Ascending aorta (tissue), 2 donors: Measurements from ENCODE around the gene FTHL17. TPM values are rescaled to one million over a fixed set of nuclear protein-coding genes. Genes with fewer than 3 reads are reported as not detected.

Experiments used
- DNase-seq, 2 donors: peaks; one replicate each; pipeline ENCODE4 v3.0.0-alpha.2; 2019; ENCODE audit warnings: low spot score in 2 of 2
- H3K27ac ChIP-seq, 2 donors: fragments of 200-600 bp; sonication (generic); one replicate each; pipeline ENCODE4 v1.5.1; 2016 to 2017; ENCODE audit warnings: mild to moderate bottlenecking in 1 of 2
- H3K27me3 ChIP-seq: fragments of 200-600 bp; sonication (generic); one replicate; pipeline ENCODE4 v1.5.1; 2017
- H3K36me3 ChIP-seq, 2 donors: fragments of 200-600 bp; sonication (generic); one replicate each; pipeline ENCODE4 v1.5.1; 2016
- H3K4me1 ChIP-seq, 2 donors: fragments of 200-600 bp; sonication (generic); one replicate each; pipeline ENCODE4 v1.5.1; 2016 to 2017; ENCODE audit warnings: mild to moderate bottlenecking in 1 of 2
- H3K4me3 ChIP-seq, 2 donors: fragments of 200-600 bp; sonication (generic); one replicate each; pipeline ENCODE4 v1.5.1; 2016 to 2017; ENCODE audit warnings: mild to moderate bottlenecking in 1 of 2
- H3K9me3 ChIP-seq, 2 donors: fragments of 200-600 bp; sonication (generic); one replicate each; pipeline ENCODE4 v1.5.1; 2016
- intact Hi-C: fragments of 100-400 bp; cut with DNase I; formaldehyde crosslinking; loops from one replicate; pipeline ENCODE4 v1.15.1; 2023
- total RNA-seq: library from RNA; depleted of rRNA; stranded (reverse); fragments of >200 nt; gene quantifications from one replicate; pipeline ENCODE4 v1.1.0, GENCODE V29; 2016
- TF ChIP-seq, protein P1 (sequence below), 3 experiments: fragments of 200-600 bp in 2 of 3; fragments of 450-650 bp in 1 of 3; sonication (generic) in 2 of 3; IDR thresholded peaks; one replicate each; pipeline ENCODE4 v1.5.1; 2016 to 2019; ENCODE audit warnings: antibody characterized with exemption in 3 of 3, mild to moderate bottlenecking in 1 of 3, moderate library complexity in 1 of 3

The FTHL17 gene
- total RNA-seq, 1 donor from 2014 or later, result not detected

DNA sequence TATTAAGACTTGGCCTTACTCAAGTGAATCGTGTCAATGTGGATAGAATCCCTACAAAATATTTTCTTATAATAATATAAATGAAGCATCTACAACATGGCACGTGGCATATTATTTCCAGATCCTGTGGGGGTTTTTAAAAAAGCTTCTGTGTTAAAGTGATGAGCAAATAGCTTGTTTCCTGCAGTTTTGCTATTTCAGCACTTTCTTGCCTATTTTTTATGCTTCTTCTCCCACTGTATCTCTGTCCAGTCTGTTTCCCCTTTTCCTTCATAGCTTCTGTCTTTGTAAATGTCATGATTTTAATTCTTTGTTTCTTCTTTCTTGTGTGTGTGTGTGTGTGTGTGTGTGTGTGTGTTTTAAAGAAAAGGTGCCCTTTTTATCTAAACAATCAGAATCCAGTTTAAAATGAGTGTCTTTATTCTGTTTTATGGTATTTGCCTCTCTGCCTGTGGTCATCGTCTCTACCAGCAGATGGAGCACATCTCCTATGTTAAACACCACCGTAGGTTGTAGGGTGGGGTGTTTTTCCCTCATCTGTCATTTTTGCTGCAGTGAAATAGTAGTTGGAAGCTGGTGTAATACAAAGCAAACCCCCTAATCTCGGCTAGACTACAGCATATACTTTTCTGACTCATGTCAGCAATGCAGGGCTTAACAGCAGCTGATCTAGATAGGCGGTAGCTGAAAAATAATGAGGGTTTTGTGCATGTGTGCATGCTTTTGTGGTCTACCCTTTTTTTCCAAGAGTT, 33.1 kb downstream of the FTHL17 start:
- TF ChIP-seq, protein P1, sequence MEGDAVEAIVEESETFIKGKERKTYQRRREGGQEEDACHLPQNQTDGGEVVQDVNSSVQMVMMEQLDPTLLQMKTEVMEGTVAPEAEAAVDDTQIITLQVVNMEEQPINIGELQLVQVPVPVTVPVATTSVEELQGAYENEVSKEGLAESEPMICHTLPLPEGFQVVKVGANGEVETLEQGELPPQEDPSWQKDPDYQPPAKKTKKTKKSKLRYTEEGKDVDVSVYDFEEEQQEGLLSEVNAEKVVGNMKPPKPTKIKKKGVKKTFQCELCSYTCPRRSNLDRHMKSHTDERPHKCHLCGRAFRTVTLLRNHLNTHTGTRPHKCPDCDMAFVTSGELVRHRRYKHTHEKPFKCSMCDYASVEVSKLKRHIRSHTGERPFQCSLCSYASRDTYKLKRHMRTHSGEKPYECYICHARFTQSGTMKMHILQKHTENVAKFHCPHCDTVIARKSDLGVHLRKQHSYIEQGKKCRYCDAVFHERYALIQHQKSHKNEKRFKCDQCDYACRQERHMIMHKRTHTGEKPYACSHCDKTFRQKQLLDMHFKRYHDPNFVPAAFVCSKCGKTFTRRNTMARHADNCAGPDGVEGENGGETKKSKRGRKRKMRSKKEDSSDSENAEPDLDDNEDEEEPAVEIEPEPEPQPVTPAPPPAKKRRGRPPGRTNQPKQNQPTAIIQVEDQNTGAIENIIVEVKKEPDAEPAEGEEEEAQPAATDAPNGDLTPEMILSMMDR (IDR thresholded peaks at IDR 0.05), result peak; percentile 19 to 54 (median 46)
- Histone ChIP-seq H3K27ac (no peak overlapping the region), H3K4me3 (no peak overlapping the region), H3K4me1 (no peaks in the 10 kb centered on the region), H3K36me3 (no peaks in the 10 kb centered on the region), H3K9me3 (no peaks in the 10 kb centered on the region), H3K27me3 (no peaks in the 10 kb centered on the region)
- intact Hi-C loops, result loop anchor here (2.0 kb wide), 1 partner anchor 620 kb away; no protein-coding TSS in a partner anchor
- DNase-seq, result no peak

DNA sequence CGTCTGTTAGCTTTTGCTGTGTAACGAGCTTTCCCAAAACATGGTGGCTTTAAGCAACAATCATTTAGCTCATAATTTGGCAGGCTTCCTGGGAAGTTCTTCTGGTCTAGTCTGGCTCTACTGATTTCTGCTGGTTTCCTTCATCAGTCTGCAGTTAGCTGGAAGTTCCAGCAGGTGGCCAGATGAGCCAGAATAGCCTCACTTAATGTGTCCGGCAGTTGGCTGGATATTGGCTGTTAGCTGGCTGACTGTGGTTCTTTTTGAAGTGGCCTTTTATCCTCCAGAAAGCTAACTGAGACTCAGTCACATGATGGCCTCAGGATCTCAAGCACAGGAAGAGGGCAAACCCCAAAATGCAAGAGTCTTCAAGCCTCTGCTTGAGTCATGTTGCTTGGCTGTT, 34.9 kb downstream of the FTHL17 start:
- H3K36me3 ChIP-seq, result no peaks in the 10 kb centered on the region
- H3K9me3 ChIP-seq, result no peaks in the 10 kb centered on the region
- TF ChIP-seq, protein P1 (IDR thresholded peaks at IDR 0.05), result peak; percentile 29 to 59 (median 48)
- intact Hi-C loops, result no loop called here
- no peak for DNase-seq
- H3K27ac ChIP-seq, result no peak overlapping the region
- no peaks in the 10 kb centered on the region for H3K27me3 ChIP-seq
- H3K4me3 ChIP-seq, result no peak overlapping the region
- no peaks in the 10 kb centered on the region for H3K4me1 ChIP-seq

DNA sequence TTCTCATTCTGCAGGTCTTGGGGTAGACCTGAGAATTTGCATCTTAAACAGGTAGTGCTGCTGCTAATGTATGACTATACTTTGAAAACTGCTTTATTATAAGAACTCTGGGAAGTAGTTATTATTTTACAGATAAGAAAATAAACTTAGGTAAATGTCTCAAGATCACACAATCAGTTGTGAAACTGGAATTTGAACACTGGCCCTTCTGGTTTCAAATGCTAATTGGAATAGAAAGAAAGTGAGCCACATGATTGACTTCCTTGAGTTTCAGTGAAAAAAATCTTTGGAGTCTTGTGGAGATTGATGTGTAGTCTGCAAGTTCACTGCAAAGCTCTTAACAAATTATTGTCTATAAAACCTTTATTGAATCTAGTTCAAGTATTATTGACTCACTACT, 44.5 kb downstream of the FTHL17 start:
- DNase-seq, result no peak

DNA sequence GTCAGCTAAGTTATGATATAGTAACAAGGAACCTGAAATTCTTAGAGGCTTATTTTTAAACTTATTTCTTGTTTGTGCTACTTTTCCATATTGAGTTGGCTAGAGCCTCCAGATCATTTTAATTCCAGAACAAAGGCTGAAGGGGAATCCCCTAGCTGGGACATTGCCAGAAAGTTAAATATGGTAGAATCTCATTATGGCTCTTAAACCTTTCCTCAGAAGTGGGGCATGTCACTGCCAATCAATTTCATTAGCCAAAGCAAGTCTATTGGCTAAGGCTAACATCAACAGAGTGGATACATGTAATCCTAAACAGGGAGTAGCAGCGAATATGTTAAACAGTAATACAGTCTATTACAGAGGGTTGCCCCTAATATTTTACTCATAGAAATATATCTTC, 47.0 kb downstream of the FTHL17 start:
- no peaks in the 10 kb centered on the region for H3K4me1 ChIP-seq
- intact Hi-C loops, result no loop called here
- no peaks in the 10 kb centered on the region for H3K27me3 ChIP-seq
- H3K27ac ChIP-seq, result no peak overlapping the region
- TF ChIP-seq, protein P1 (IDR thresholded peaks at IDR 0.05), result no peak
- H3K36me3 ChIP-seq, result no peaks in the 10 kb centered on the region
- no peak overlapping the region for H3K4me3 ChIP-seq
- DNase-seq, result no peak
- H3K9me3 ChIP-seq, result no peaks in the 10 kb centered on the region

More for the DNA sequence above, 44.5 kb downstream of the FTHL17 start:
- H3K4me3 ChIP-seq, result no peak overlapping the region
- H3K27ac ChIP-seq, result no peak overlapping the region
- TF ChIP-seq, protein P1 (IDR thresholded peaks at IDR 0.05), result no peak
- no peaks in the 10 kb centered on the region for H3K9me3 ChIP-seq
- no peaks in the 10 kb centered on the region for H3K4me1 ChIP-seq
- intact Hi-C loops, result no loop called here
- no peaks in the 10 kb centered on the region for H3K36me3 ChIP-seq
- no peaks in the 10 kb centered on the region for H3K27me3 ChIP-seq

DNA sequence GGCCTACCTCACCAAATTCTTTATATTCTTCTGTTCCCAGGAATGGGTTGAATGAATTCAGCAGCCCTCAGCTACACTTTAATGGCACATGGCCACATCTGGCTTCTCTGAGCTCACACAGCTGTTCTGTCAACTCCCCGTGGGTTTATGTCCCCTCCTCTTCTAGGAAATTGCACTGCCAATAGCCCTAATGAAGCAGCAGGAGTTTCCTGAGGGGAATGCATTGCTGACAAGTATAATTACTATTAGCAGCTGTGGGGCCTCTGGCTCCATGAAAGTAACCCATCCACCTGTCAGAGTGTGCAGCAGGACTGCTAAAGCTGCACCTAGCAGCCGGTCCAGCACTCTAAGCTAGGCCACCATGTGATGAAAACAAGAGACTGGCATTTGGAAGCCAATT, 50.3 kb downstream of the FTHL17 start:
- H3K27ac ChIP-seq, result no peak overlapping the region
- H3K9me3 ChIP-seq, result no peaks in the 10 kb centered on the region
- TF ChIP-seq, protein P1 (IDR thresholded peaks at IDR 0.05), result no peak
- H3K36me3 ChIP-seq, result no peaks in the 10 kb centered on the region
- no peak overlapping the region for H3K4me3 ChIP-seq
- DNase-seq, result no peak
- intact Hi-C loops, result no loop called here
- H3K4me1 ChIP-seq, result no peaks in the 10 kb centered on the region
- H3K27me3 ChIP-seq, result no peaks in the 10 kb centered on the region

Other genes with a start within 250 kb of the FTHL17 start
- 23.2 TPM for gene TAB3, start 182.8 kb downstream of the FTHL17 start, total RNA-seq